Activated naive CD8-positive, alpha-beta T cell treated with anti-CD3 and anti-CD28 coated beads for 36 hours (primary cell): ENCODE measurements around the gene AHDC1. TPM values are rescaled to one million over a fixed set of nuclear protein-coding genes. Genes with fewer than 3 reads are reported as not detected.

ENCODE experiments used
- DNase-seq: peaks from one replicate; pipeline ENCODE4 v3.0.0; 2021
- H3K27ac Mint-ChIP-seq: one replicate; pipeline ENCODE4 v1.8.0; 2022; ENCODE audit warnings: mild to moderate bottlenecking, moderate library complexity, mixed read lengths
- H3K27me3 Mint-ChIP-seq: one replicate; pipeline ENCODE4 v1.8.0; 2022; ENCODE audit warnings: mild to moderate bottlenecking, mixed read lengths
- H3K36me3 Mint-ChIP-seq: one replicate; pipeline ENCODE4 v1.8.0; 2021; ENCODE audit warnings: mild to moderate bottlenecking, mixed read lengths
- H3K4me1 Mint-ChIP-seq: one replicate; pipeline ENCODE4 v1.8.0; 2021; ENCODE audit warnings: mixed read lengths
- H3K4me3 Mint-ChIP-seq: one replicate; pipeline ENCODE4 v1.8.0; 2022; ENCODE audit warnings: mild to moderate bottlenecking, moderate library complexity, mixed read lengths
- H3K9me3 Mint-ChIP-seq: one replicate; pipeline ENCODE4 v1.8.0; 2022; ENCODE audit warnings: mixed read lengths
- total RNA-seq, 2 experiments: library from RNA; stranded (reverse); gene quantifications; one replicate each; pipeline ENCODE4 v1.2.3, GENCODE V29; 2021

Gene AHDC1
- total RNA-seq, 2 experiments from 2014 or later: 10.0 to 12.0 TPM

DNA sequence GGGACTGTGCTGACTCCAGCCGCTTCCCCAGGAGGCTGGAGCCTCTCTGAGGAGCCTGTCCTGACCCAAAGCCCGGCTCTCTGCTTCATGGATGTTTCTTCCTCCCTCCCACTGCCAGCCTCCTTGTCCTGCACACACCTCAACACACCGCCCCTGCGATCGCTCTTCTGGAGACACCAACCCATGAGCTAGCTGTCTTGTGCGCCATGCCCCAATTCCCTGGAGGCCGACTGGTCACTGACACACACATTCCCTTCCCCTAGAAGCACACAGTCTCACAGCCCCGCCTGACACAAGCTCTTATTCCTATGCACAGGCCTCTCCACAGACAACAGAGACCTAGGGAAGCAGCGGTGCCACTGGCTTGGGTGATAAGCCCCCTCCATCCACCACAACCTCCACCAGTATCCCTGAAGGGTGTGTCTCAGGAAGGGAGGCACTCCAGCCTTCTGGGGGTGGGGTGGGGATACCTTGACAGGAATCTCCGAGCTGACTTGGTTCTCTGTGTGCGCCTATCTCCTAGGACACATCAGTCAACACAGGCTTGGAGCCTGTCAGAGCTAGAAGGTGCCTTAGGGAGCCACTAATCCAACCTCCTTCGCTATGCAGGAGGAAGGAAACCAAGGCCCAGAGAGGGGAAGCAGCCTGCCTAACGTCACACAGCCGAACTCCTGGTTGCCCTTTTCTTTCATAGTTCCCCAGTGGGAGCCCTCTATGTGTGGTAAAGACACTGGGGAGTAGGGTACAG is 31.1 kb downstream of the AHDC1 start:
- Mint-ChIP-seq H3K27me3 (peaks cover 3% of the 10 kb centered on the region), H3K36me3 (no peaks in the 10 kb centered on the region)

GRCh38 chr1:27572019-27572678 is 31.8 kb downstream of the AHDC1 start:
- Mint-ChIP-seq H3K4me3 (no peak overlapping the region), H3K27ac (no peak overlapping the region)

More for the DNA sequence above, 31.1 kb downstream of the AHDC1 start:
- Mint-ChIP-seq H3K27ac (no peak overlapping the region), H3K9me3 (no peaks in the 10 kb centered on the region), H3K4me1 (peaks cover 14% of the 10 kb centered on the region), H3K4me3 (no peak overlapping the region)
- DNase-seq: no peak

DNA sequence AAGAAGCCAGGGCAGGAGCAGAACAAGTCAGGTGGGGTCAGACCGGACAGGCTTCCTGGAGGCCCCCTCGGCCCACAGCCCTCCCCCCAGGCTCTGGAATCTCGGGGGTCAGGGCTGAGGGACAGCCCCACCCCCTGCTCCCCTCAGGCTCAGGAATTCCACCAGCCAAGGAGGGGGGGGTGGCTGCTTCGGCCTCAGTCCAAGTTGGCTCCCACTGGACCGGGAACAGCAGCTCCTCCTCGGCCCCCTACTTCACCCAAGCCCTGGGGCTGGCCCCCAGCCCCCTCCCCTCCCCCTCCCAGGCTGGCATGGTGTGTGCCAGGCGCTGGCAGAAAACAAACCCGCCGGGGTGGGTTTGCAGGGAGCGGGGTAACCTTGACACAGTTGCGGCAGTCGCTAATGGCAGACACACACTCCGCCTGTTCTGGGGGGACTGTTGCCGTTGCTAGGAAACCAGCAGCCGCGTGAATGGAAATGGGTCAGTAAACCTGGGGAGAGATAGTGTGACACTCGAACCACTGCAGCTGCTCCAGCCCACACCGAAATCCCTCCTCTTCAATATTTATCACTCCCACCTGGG is 32.4 kb downstream of the AHDC1 start:
- no peaks in the 10 kb centered on the region for H3K9me3 Mint-ChIP-seq
- peaks cover 15% of the 10 kb centered on the region for H3K4me1 Mint-ChIP-seq
- H3K36me3 Mint-ChIP-seq: no peaks in the 10 kb centered on the region
- no peak overlapping the region for H3K27ac Mint-ChIP-seq
- no peak overlapping the region for H3K4me3 Mint-ChIP-seq
- H3K27me3 Mint-ChIP-seq: no peaks in the 10 kb centered on the region
- no peak for DNase-seq

More at GRCh38 chr1:27572019-27572678, 31.8 kb downstream of the AHDC1 start:
- no peaks in the 10 kb centered on the region for H3K36me3 Mint-ChIP-seq
- peaks cover 17% of the 10 kb centered on the region for H3K4me1 Mint-ChIP-seq
- no peaks in the 10 kb centered on the region for H3K9me3 Mint-ChIP-seq
- DNase-seq: no peak
- H3K27me3 Mint-ChIP-seq: peaks cover 3% of the 10 kb centered on the region

DNA sequence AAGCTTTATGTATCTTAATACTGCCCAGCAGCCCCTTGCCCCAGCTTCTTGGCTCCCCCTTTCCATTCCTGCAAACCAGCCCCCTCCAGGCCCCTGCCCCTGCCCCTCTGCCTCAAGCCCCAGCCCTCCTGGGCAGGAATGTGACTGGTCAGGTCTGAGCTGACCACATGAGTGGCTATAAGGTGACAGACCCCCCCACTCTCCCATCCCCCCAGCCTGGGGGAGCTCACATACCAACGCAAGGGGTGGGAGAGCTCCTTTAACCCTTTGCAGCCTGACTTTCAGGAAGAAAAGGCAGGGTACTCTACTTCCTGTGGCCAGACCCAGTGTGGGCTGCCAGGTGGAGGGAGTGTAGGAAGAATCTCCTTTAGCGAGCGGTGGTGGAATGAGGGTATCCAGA is 33.2 kb downstream of the AHDC1 start:
- peaks cover 17% of the 10 kb centered on the region for H3K4me1 Mint-ChIP-seq

DNA sequence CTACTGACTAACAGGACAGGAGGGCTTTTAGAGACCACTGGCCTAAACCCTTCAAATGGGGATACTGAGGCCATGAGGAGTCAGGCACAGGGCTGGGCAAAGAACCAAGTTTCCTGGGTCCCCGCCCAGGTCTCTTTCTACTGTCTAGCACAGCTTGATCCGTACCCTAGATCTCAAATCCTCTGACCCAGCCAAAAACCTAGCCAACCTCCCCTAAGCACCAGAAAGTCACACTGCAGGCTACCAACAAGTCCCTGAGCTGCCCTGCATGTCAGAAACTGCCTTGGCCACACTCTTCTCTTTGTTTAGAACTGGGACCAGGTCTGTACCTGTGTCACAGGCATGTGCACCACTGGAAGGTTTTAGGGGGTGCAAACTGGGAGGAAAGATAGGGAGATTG is 33.6 kb downstream of the AHDC1 start:
- DNase-seq: no peak
- Mint-ChIP-seq H3K36me3 (no peaks in the 10 kb centered on the region), H3K9me3 (no peaks in the 10 kb centered on the region), H3K27ac (no peak overlapping the region), H3K4me3 (no peak overlapping the region), H3K4me1 (peaks cover 17% of the 10 kb centered on the region), H3K27me3 (no peaks in the 10 kb centered on the region)

More for the DNA sequence above, 33.2 kb downstream of the AHDC1 start:
- H3K27ac Mint-ChIP-seq: no peak overlapping the region
- no peaks in the 10 kb centered on the region for H3K36me3 Mint-ChIP-seq
- no peaks in the 10 kb centered on the region for H3K9me3 Mint-ChIP-seq
- no peak overlapping the region for H3K4me3 Mint-ChIP-seq
- no peak for DNase-seq
- H3K27me3 Mint-ChIP-seq: no peaks in the 10 kb centered on the region

DNA sequence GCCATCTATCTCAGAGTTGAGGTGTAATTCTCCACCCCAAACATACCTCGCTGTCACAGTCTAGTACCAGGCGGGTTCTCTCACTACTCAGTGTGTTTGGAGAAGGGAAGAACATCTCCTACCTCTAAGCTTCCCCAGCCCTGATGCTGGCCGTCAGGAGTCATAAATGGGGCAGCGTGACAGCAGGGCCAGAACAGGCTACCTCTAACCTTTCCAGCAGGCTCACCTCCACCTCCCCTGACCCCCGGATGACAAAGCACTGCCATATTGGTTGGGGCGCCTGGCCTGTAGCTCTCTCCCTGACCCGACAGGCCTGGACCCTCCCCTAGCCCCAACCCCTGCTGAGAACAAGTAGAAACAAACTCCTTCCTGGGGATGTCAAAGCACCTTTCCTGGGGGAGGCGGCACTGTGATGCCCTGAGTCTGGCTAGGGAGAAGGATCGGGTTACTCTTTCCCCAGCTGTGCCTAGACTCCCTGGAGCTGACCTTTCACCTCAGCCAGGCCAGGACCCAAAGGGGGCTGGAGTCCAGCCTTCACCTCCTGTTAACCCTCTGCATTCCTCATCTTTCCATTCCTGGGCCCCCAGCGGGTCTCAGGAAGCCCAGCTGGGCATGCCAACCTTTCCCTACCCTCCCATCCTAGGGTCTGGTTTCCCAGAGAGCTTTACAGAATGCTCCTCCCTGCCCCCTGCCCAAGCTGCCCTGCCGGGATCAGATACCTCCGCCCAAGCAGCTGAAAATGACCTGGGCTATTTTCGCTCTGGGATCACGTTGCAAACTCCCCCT is 34.2 kb downstream of the AHDC1 start:
- DNase-seq: no peak
- Mint-ChIP-seq H3K36me3 (no peaks in the 10 kb centered on the region), H3K27ac (peak overlapping the region; percentile 4), H3K9me3 (no peaks in the 10 kb centered on the region), H3K4me3 (no peak overlapping the region), H3K4me1 (peaks cover 17% of the 10 kb centered on the region), H3K27me3 (no peaks in the 10 kb centered on the region)

GRCh38 chr1:27569088-27569460 is 34.9 kb downstream of the AHDC1 start:
- Mint-ChIP-seq H3K27ac (peak overlapping the region; percentile 4), H3K9me3 (no peaks in the 10 kb centered on the region), H3K4me3 (peak overlapping the region; percentile 56), H3K36me3 (no peaks in the 10 kb centered on the region), H3K27me3 (no peaks in the 10 kb centered on the region), H3K4me1 (peaks cover 17% of the 10 kb centered on the region)
- no peak for DNase-seq

GRCh38 chr1:27568300-27569087 is 35.5 kb downstream of the AHDC1 start:
- Mint-ChIP-seq H3K4me3 (peak overlapping the region; percentile 57), H3K36me3 (no peaks in the 10 kb centered on the region), H3K9me3 (no peaks in the 10 kb centered on the region), H3K27me3 (no peaks in the 10 kb centered on the region), H3K4me1 (peaks cover 21% of the 10 kb centered on the region), H3K27ac (no peak overlapping the region)
- peak; percentile 95 for DNase-seq

GRCh38 chr1:27567971-27568299 is 36.0 kb downstream of the AHDC1 start:
- Mint-ChIP-seq H3K9me3 (no peaks in the 10 kb centered on the region), H3K4me3 (peak overlapping the region; percentile 57), H3K4me1 (peaks cover 21% of the 10 kb centered on the region), H3K27me3 (no peaks in the 10 kb centered on the region), H3K27ac (no peak overlapping the region), H3K36me3 (no peaks in the 10 kb centered on the region)
- DNase-seq: no peak

DNA sequence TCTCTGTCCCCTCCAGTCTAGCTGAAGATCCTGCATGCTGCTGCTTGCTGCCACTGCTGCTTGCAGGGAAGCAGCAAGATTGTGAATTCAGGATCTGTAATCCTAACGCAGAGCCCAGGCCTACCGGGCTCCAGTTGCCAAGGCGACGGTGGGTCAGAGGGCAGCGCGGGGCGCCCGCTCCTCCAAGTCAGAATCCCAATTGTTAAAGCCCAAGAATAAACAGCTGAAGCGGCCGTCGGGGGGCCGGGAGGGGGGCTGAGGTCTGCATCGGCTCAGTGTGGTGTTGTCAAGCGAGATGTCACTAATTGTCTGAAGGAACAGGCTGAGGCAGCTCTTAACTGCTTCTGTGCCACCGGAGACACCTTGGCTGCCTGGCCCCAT is 36.8 kb downstream of the AHDC1 start:
- Mint-ChIP-seq H3K36me3 (no peaks in the 10 kb centered on the region), H3K4me1 (peaks cover 23% of the 10 kb centered on the region), H3K9me3 (no peaks in the 10 kb centered on the region), H3K4me3 (no peak overlapping the region), H3K27me3 (no peaks in the 10 kb centered on the region), H3K27ac (no peak overlapping the region)
- no peak for DNase-seq

- Mint-ChIP-seq H3K36me3 (no peaks in the 10 kb centered on the region), H3K4me1 (peaks cover 23% of the 10 kb centered on the region), H3K4me3 (no peak overlapping the region), H3K9me3 (no peaks in the 10 kb centered on the region), H3K27ac (no peak overlapping the region), H3K27me3 (no peaks in the 10 kb centered on the region)
- no peak for DNase-seq
These were observed 37.3 kb downstream of the AHDC1 start for GRCh38 chr1:27566462-27567145.

- Mint-ChIP-seq H3K4me3 (no peak overlapping the region), H3K9me3 (no peaks in the 10 kb centered on the region), H3K27ac (no peak overlapping the region), H3K36me3 (no peaks in the 10 kb centered on the region), H3K27me3 (no peaks in the 10 kb centered on the region), H3K4me1 (peaks cover 24% of the 10 kb centered on the region)
- DNase-seq: no peak
These were observed 39.0 kb downstream of the AHDC1 start for GRCh38 chr1:27564710-27565649.
